Nephron progenitor cell (in vitro differentiated cells): ENCODE data around the gene HOXA9.

Experiments
- DNase-seq: peaks from one replicate; pipeline ENCODE4 v3.0.0; 2021
- H3K27ac Mint-ChIP-seq: 2 replicates; pipeline ENCODE4 v1.8.0; 2021; ENCODE audit warnings: mild to moderate bottlenecking, moderate library complexity, mixed read lengths
- H3K27me3 Mint-ChIP-seq: 2 replicates; pipeline ENCODE4 v1.8.0; 2021; ENCODE audit warnings: mild to moderate bottlenecking, low read depth, mixed read lengths; ENCODE audit not compliant: poor library complexity
- H3K36me3 Mint-ChIP-seq: 2 replicates; pipeline ENCODE4 v1.8.0; 2021; ENCODE audit warnings: low read depth, mixed read lengths
- H3K4me1 Mint-ChIP-seq: 2 replicates; pipeline ENCODE4 v1.8.0; 2021; ENCODE audit warnings: mixed read lengths
- H3K4me3 Mint-ChIP-seq: 2 replicates; pipeline ENCODE4 v1.8.0; 2021; ENCODE audit warnings: mild to moderate bottlenecking, moderate library complexity, mixed read lengths
- H3K9me3 Mint-ChIP-seq: 2 replicates; pipeline ENCODE4 v1.8.0; 2021; ENCODE audit warnings: mild to moderate bottlenecking, moderate library complexity, mixed read lengths
- TF ChIP-seq, protein P1 (sequence below): fragments of 200-600 bp; sonication (generic); IDR thresholded peaks from 2 replicates; pipeline ENCODE4 v1.5.0; 2021; ENCODE audit warnings: antibody characterized with exemption

HOXA9 gene

DNA sequence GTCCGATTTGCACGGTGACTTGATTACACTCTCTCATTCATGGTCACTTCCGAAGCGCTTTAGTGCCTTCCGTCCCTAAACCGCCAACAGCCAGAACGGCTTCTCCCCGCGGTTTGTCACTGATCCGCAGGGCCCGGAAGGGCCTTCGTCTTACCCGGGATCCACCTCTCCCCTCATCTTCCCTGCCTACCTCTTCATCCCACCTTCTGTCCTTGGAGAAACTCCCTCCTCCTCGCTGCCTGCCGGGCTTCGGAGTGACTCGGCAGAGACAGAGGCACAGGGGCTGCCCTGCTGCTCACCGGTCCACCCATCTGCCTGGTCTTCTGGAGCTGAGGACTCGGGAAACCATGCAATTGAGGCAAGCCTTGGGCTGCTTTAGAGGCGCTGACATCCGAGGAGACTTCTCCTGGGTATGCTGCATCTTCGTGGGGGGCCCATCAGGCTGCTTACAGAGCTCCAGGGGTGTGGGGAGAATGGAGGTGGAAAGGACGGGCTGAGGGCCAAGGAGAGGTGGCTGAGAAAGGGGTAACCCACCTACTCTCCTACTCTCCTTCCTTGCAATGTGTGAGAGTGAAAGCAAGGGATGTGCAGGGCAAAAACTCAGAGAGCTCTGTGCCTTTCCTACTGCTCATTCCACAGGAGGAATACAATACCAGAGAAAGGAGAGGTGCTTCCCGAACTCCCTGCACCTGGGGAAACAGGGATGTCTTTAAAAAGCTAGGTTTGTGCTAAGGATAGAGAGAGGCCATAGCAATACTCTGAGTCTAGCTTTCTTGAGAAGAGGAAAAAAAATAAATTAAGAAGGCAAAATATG is 20.7 kb upstream of the HOXA9 start:
- TF ChIP-seq, protein P1, sequence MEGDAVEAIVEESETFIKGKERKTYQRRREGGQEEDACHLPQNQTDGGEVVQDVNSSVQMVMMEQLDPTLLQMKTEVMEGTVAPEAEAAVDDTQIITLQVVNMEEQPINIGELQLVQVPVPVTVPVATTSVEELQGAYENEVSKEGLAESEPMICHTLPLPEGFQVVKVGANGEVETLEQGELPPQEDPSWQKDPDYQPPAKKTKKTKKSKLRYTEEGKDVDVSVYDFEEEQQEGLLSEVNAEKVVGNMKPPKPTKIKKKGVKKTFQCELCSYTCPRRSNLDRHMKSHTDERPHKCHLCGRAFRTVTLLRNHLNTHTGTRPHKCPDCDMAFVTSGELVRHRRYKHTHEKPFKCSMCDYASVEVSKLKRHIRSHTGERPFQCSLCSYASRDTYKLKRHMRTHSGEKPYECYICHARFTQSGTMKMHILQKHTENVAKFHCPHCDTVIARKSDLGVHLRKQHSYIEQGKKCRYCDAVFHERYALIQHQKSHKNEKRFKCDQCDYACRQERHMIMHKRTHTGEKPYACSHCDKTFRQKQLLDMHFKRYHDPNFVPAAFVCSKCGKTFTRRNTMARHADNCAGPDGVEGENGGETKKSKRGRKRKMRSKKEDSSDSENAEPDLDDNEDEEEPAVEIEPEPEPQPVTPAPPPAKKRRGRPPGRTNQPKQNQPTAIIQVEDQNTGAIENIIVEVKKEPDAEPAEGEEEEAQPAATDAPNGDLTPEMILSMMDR: no peak
- Mint-ChIP-seq H3K36me3 (peaks cover 4% of the 10 kb centered on the region), H3K4me3 (peak overlapping the region; percentile 82), H3K4me1 (peaks cover 71% of the 10 kb centered on the region), H3K27ac (no peak overlapping the region), H3K27me3 (peaks cover 88% of the 10 kb centered on the region), H3K9me3 (no peaks in the 10 kb centered on the region)
- DNase-seq: peak; percentile 33

DNA sequence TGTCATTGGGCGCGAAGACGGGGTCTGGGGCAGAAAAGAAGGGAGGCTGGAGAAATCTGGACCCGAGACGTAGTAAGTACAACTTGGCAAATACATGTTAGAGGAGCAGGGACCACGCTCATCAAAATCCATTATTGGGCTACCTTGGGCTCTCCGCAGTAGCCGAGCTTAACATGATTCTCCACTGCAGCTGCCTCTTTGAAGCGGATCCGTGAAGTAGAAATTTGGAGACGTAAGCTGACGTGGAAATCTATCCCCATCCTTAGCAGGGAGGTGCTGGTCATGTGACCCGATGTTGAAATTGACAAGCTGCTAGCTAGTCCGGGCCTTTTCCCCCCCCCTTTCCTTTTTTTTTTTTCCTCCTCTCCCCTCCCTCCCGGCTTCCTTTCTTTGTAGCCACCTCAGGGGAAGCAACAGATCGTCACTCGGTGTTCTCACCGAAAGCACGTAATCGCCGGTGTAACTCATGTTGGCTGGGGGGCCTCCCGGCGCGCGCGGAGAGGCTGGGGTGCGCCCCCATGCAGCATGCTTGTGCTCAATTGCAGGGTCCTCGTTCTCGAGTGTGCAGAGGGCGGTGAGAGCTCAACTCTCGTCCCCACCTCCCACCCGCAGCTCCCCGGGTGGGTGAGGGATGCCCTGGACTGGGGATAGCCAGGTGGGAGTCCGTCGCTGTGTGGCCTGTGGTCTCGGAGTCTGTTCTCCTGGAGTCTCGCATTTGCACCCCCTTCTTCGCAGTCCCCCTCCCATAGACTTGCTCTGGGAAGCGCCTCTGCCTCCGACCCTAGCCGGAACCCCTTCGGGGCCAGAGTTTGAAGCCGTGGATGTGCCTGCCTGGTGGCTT is 19.9 kb upstream of the HOXA9 start, which contains the start of gene HOXA11:
TSS of gene HOXA11 (minus strand) at position 220 of the 841 bp plus-strand sequence. CDS start at position 132, 88 bp downstream.
- peak within 1 kb of the TSS; percentile 83 for H3K27ac Mint-ChIP-seq
- H3K27me3 Mint-ChIP-seq: peaks cover 84% of the 10 kb centered on the region
- H3K36me3 Mint-ChIP-seq: peaks cover 4% of the 10 kb centered on the region
- TF ChIP-seq, protein P1: no peak
- peaks cover 75% of the 10 kb centered on the region for H3K4me1 Mint-ChIP-seq
- H3K9me3 Mint-ChIP-seq: no peaks in the 10 kb centered on the region
- DNase-seq: peak; percentile 40
- H3K4me3 Mint-ChIP-seq: peak within 1 kb of the TSS; percentile 82

DNA sequence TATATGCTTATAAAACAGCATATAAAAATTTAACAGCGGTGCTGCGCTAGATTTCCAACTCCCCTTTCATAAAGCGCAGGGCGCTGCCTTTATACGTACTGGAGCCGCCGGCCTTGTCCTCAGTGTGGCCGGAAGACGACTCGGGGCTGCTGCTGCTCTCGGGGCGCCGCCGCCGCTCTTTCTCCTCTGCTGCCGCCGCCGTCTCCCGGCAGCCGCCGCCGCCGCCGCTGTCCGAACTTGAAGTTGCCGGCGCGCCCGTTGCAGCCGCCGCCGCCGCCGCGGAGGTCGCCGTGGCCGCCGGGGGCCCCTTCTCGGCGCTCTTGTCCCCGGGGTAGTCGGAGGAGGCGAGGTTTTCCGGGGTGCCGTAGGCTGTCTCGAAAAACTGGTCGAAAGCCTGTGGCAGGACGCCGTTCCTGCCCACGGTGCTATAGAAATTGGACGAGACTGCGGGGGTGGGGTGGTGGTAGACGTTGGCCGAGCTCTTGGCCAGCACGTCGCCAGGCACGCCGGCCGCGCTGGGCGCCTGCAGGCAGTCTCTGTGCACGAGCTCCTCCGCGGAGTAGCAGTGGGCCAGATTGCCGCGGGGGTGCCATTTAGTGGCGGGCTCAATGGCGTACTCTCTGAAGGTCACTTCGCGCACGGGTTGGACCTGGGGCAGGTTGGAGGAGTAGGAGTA is 19.1 kb upstream of the HOXA9 start:
- TF ChIP-seq, protein P1: no peak
- Mint-ChIP-seq H3K27me3 (peaks cover 83% of the 10 kb centered on the region), H3K4me1 (peaks cover 75% of the 10 kb centered on the region), H3K27ac (peak overlapping the region; percentile 83), H3K4me3 (peak overlapping the region; percentile 82), H3K36me3 (peaks cover 4% of the 10 kb centered on the region), H3K9me3 (no peaks in the 10 kb centered on the region)
- peak; percentile 71 for DNase-seq

DNA sequence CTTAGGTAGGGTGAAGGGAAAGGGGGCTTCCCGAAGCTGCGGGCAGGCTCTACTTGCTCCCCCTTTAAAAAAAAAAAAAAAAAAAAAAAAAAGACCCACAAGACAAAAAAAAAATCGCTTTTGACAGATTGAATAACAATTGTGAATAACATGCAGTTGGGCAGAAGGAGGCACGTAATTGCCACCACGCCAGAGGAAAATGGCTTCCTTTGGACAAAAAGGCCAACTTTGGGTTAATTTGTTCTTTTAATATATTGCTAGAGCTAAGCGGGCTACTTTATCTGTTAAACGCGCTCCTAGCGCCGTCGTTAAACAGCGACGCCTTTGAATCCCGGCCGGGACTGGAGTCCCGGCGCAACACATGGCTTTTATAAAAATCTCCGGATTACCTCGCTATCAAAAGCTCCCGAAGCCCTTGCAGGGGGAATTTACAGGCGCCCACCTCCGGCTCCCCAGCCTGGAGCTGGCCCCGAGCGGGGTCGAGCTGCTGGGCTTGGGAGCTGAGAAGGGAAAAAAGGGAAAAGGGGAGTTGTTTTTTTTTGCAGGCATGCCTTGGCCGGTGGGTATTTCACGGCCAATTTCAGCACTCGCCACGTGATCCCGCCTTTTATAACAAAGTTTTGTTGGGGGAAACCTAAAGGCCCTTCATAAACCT is 18.5 kb upstream of the HOXA9 start:
- Mint-ChIP-seq H3K4me1 (peaks cover 75% of the 10 kb centered on the region), H3K27me3 (peaks cover 83% of the 10 kb centered on the region), H3K9me3 (no peaks in the 10 kb centered on the region), H3K4me3 (peak overlapping the region; percentile 82), H3K36me3 (peaks cover 4% of the 10 kb centered on the region), H3K27ac (peak overlapping the region; percentile 61)
- TF ChIP-seq, protein P1: no peak
- peak; percentile 20 for DNase-seq

DNA sequence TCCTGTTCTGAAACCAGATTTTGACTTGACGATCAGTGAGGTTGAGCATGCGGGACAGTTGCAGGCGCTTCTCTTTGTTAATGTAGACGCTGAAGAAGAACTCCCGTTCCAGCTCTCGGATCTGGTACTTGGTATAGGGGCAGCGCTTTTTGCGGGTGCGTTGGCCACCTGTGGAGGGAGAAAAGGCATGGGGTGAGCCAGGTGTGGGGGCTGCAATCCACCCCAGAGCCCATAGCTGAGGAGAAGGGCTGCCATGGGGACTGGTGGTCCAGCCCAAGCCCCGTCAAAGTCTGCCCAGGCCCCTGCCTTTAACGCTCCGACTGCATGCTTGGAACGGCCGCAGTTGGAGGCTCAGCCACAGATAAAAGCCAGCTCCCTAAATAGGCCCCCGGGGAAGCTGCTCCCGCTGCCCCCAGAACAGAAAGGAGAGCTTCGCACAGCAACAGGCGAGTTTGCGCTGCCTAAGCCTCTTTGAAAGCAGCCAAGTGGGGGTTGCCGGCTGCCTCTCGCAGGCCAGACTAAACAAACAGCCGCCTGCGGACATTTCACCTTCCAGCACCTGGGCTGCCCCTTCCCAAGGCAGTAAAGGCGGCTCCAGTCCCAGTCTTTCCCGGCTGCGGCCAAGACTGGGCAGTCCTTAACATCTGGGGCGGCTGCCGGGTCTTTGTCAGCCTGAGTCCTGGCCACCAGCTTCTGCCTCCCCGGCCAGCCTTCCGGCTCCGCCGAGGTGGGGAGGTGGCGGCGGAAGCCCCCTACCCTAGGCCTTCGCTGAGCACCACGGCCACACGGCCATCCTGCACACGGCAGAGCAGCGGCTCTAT is 17.7 kb upstream of the HOXA9 start:
- peak; percentile 47 for DNase-seq
- Mint-ChIP-seq H3K4me3 (peak overlapping the region; percentile 82), H3K9me3 (no peaks in the 10 kb centered on the region), H3K27ac (no peak overlapping the region), H3K36me3 (peaks cover 4% of the 10 kb centered on the region), H3K4me1 (peaks cover 75% of the 10 kb centered on the region), H3K27me3 (peaks cover 83% of the 10 kb centered on the region)
- TF ChIP-seq, protein P1: no peak
